GM18873 (cell line): ENCODE measurements around the gene DNAH2.
"Not testable (repeated sequence)": the region's sequence is repeated elsewhere in the genome, so short reads cannot be mapped to it uniquely, and the experiment has no call there.

ENCODE experiments used
- ATAC-seq: cut with Tn5 transposase; IDR thresholded peaks from one replicate; pipeline ENCODE4 v1.9.1; 2021; ENCODE audit warnings: mild to moderate bottlenecking, moderate library complexity, moderate number of reproducible peaks; ENCODE audit not compliant: unreplicated experiment, low FRiP score

The DNAH2 gene

GRCh38 chr17:7769854-7770253 lies 52.3 kb downstream of the DNAH2 start:
- ATAC-seq, result no peak

- no peak for ATAC-seq
Observed at GRCh38 chr17:7774055-7774521, 56.5 kb downstream of the DNAH2 start.

- ATAC-seq, result no peak
Observed at GRCh38 chr17:7775051-7775450, 57.5 kb downstream of the DNAH2 start.

- no peak for ATAC-seq
Observed at GRCh38 chr17:7777017-7777416, 59.5 kb downstream of the DNAH2 start.

GRCh38 chr17:7780736-7781135 lies 63.2 kb downstream of the DNAH2 start:
- no peak for ATAC-seq

GRCh38 chr17:7781429-7781828 lies 63.9 kb downstream of the DNAH2 start:
- ATAC-seq, result no peak

GRCh38 chr17:7782240-7782639 lies 64.7 kb downstream of the DNAH2 start:
- ATAC-seq, result no peak

GRCh38 chr17:7786866-7787265 lies 69.3 kb downstream of the DNAH2 start:
- no peak for ATAC-seq

- no peak for ATAC-seq
Observed at GRCh38 chr17:7789131-7789530, 71.6 kb downstream of the DNAH2 start.

- no peak for ATAC-seq
Observed at GRCh38 chr17:7790150-7790549, 72.6 kb downstream of the DNAH2 start.

- no peak for ATAC-seq
Observed at GRCh38 chr17:7792611-7793010, 75.1 kb downstream of the DNAH2 start.

GRCh38 chr17:7794075-7794663 lies 76.6 kb downstream of the DNAH2 start:
- ATAC-seq, result no peak

GRCh38 chr17:7797976-7798375 lies 80.4 kb downstream of the DNAH2 start:
- no peak for ATAC-seq

GRCh38 chr17:7798839-7799238 lies 81.3 kb downstream of the DNAH2 start:
- ATAC-seq, result no peak

- no peak for ATAC-seq
Observed at GRCh38 chr17:7803981-7804380, 86.4 kb downstream of the DNAH2 start.

- ATAC-seq, result no peak
Observed at GRCh38 chr17:7806587-7806986, 89.0 kb downstream of the DNAH2 start.

GRCh38 chr17:7807206-7807605 lies 89.7 kb downstream of the DNAH2 start:
- no peak for ATAC-seq

GRCh38 chr17:7809086-7809790 lies 91.7 kb downstream of the DNAH2 start:
- ATAC-seq, result no peak

- not testable (repeated sequence) for ATAC-seq
Observed at GRCh38 chr17:7809791-7810343, 92.3 kb downstream of the DNAH2 start.

GRCh38 chr17:7811251-7811650 lies 93.7 kb downstream of the DNAH2 start:
- no peak for ATAC-seq

- no peak for ATAC-seq
Observed at GRCh38 chr17:7814969-7815368, 97.4 kb downstream of the DNAH2 start.
